Mucosa of stomach (tissue), 1 donor: ENCODE results near the gene C1orf116.

Experiments used
- H3K27me3 ChIP-seq: one replicate; pipeline ENCODE4 v1.7.0; 2013; ENCODE audit warnings: mild to moderate bottlenecking, low read length; ENCODE audit not compliant: control insufficient read depth, insufficient read depth
- H3K36me3 ChIP-seq: one replicate; pipeline ENCODE4 v1.7.0; 2013; ENCODE audit warnings: low read length; ENCODE audit not compliant: control insufficient read depth, insufficient read depth
- H3K4me1 ChIP-seq: one replicate; pipeline ENCODE4 v1.7.0; 2013; ENCODE audit warnings: mild to moderate bottlenecking, low read length; ENCODE audit not compliant: control insufficient read depth, insufficient read depth
- H3K4me3 ChIP-seq: one replicate; pipeline ENCODE4 v1.7.0; 2013; ENCODE audit warnings: low read length
- H3K9ac ChIP-seq: one replicate; pipeline ENCODE4 v1.7.0; 2013; ENCODE audit warnings: mild to moderate bottlenecking, low read length, moderate library complexity
- H3K9me3 ChIP-seq: one replicate; pipeline ENCODE4 v1.7.0; 2013; ENCODE audit warnings: mild to moderate bottlenecking, low read length, moderate library complexity; ENCODE audit not compliant: control insufficient read depth
- donor health status: Pancreatic carcinoma.

C1orf116 gene

GRCh38 chr1:206987873-206988272 is 44.7 kb downstream of the C1orf116 start:
- H3K9me3 ChIP-seq: no peaks in the 10 kb centered on the region

GRCh38 chr1:206986885-206987284 is 45.7 kb downstream of the C1orf116 start:
- H3K36me3 ChIP-seq: no peaks in the 10 kb centered on the region
- H3K9ac ChIP-seq: no peak overlapping the region
- H3K27me3 ChIP-seq: no peaks in the 10 kb centered on the region
- no peak overlapping the region for H3K4me3 ChIP-seq
- H3K4me1 ChIP-seq: peaks cover 7% of the 10 kb centered on the region
- H3K9me3 ChIP-seq: no peaks in the 10 kb centered on the region

More at GRCh38 chr1:206987873-206988272, 44.7 kb downstream of the C1orf116 start:
- peaks cover 16% of the 10 kb centered on the region for H3K4me1 ChIP-seq
- H3K27me3 ChIP-seq: no peaks in the 10 kb centered on the region
- H3K36me3 ChIP-seq: no peaks in the 10 kb centered on the region
- no peak overlapping the region for H3K9ac ChIP-seq
- no peak overlapping the region for H3K4me3 ChIP-seq

- no peaks in the 10 kb centered on the region for H3K36me3 ChIP-seq
- H3K27me3 ChIP-seq: no peaks in the 10 kb centered on the region
Observed at GRCh38 chr1:206986402-206986801, 46.2 kb downstream of the C1orf116 start.

GRCh38 chr1:206985162-206985749 is 47.3 kb downstream of the C1orf116 start:
- Histone ChIP-seq H3K4me3 (no peak overlapping the region), H3K27me3 (no peaks in the 10 kb centered on the region), H3K9me3 (no peaks in the 10 kb centered on the region), H3K4me1 (peaks cover 8% of the 10 kb centered on the region), H3K9ac (no peak overlapping the region), H3K36me3 (no peaks in the 10 kb centered on the region)

More at GRCh38 chr1:206986402-206986801, 46.2 kb downstream of the C1orf116 start:
- Histone ChIP-seq H3K9me3 (no peaks in the 10 kb centered on the region), H3K4me3 (no peak overlapping the region), H3K4me1 (peaks cover 6% of the 10 kb centered on the region), H3K9ac (no peak overlapping the region)

- Histone ChIP-seq H3K36me3 (no peaks in the 10 kb centered on the region), H3K27me3 (no peaks in the 10 kb centered on the region), H3K9me3 (no peaks in the 10 kb centered on the region), H3K9ac (no peak overlapping the region), H3K4me3 (no peak overlapping the region), H3K4me1 (peaks cover 33% of the 10 kb centered on the region)
Observed at GRCh38 chr1:206982216-206982615, 50.3 kb downstream of the C1orf116 start.

GRCh38 chr1:206979379-206980043 is 53.0 kb downstream of the C1orf116 start:
- no peaks in the 10 kb centered on the region for H3K27me3 ChIP-seq
- H3K4me3 ChIP-seq: no peak overlapping the region
- no peaks in the 10 kb centered on the region for H3K9me3 ChIP-seq
- no peaks in the 10 kb centered on the region for H3K36me3 ChIP-seq
- no peak overlapping the region for H3K9ac ChIP-seq
- H3K4me1 ChIP-seq: peaks cover 27% of the 10 kb centered on the region

- Histone ChIP-seq H3K4me1 (peaks cover 38% of the 10 kb centered on the region), H3K36me3 (no peaks in the 10 kb centered on the region), H3K9ac (no peak overlapping the region), H3K4me3 (no peak overlapping the region), H3K9me3 (no peaks in the 10 kb centered on the region), H3K27me3 (no peaks in the 10 kb centered on the region)
Observed at GRCh38 chr1:206978259-206978658, 54.3 kb downstream of the C1orf116 start.

GRCh38 chr1:206975306-206975705 is 57.2 kb downstream of the C1orf116 start:
- Histone ChIP-seq H3K36me3 (no peaks in the 10 kb centered on the region), H3K4me1 (peaks cover 48% of the 10 kb centered on the region), H3K4me3 (no peak overlapping the region)

GRCh38 chr1:206974140-206974539 is 58.4 kb downstream of the C1orf116 start:
- Histone ChIP-seq H3K36me3 (no peaks in the 10 kb centered on the region), H3K4me1 (peaks cover 45% of the 10 kb centered on the region)

More at GRCh38 chr1:206975306-206975705, 57.2 kb downstream of the C1orf116 start:
- H3K9me3 ChIP-seq: no peaks in the 10 kb centered on the region
- H3K9ac ChIP-seq: no peak overlapping the region
- no peaks in the 10 kb centered on the region for H3K27me3 ChIP-seq

GRCh38 chr1:206972728-206973127 is 59.8 kb downstream of the C1orf116 start:
- Histone ChIP-seq H3K9ac (no peak overlapping the region), H3K9me3 (no peaks in the 10 kb centered on the region), H3K4me1 (peaks cover 45% of the 10 kb centered on the region), H3K4me3 (no peak overlapping the region), H3K36me3 (no peaks in the 10 kb centered on the region), H3K27me3 (no peaks in the 10 kb centered on the region)

More at GRCh38 chr1:206974140-206974539, 58.4 kb downstream of the C1orf116 start:
- no peaks in the 10 kb centered on the region for H3K9me3 ChIP-seq
- no peaks in the 10 kb centered on the region for H3K27me3 ChIP-seq
- no peak overlapping the region for H3K4me3 ChIP-seq
- no peak overlapping the region for H3K9ac ChIP-seq

- H3K4me3 ChIP-seq: no peak overlapping the region
- no peaks in the 10 kb centered on the region for H3K27me3 ChIP-seq
- no peaks in the 10 kb centered on the region for H3K36me3 ChIP-seq
- peaks cover 56% of the 10 kb centered on the region for H3K4me1 ChIP-seq
- no peaks in the 10 kb centered on the region for H3K9me3 ChIP-seq
- no peak overlapping the region for H3K9ac ChIP-seq
Observed at GRCh38 chr1:206971029-206971655, 61.4 kb downstream of the C1orf116 start.

GRCh38 chr1:206970446-206970845 is 62.1 kb downstream of the C1orf116 start, which contains the start of gene FCAMR:
Gene FCAMR, minus strand, starts transcription at chr1:206970460. Its CDS starts 335 bp downstream, at chr1:206970125.
- Histone ChIP-seq H3K36me3 (no peaks in the 10 kb centered on the region), H3K4me3 (no peak within 1 kb of the TSS), H3K27me3 (no peaks in the 10 kb centered on the region), H3K9ac (no peak within 1 kb of the TSS), H3K4me1 (peaks cover 56% of the 10 kb centered on the region), H3K9me3 (no peaks in the 10 kb centered on the region)
